SK-N-SH treated with all-trans-retinoic acid at 6 μM for 48 hours (cell line): ENCODE data around the gene SEMA4D.

Experiments used
- ATAC-seq: fragments of 200-7000 bp; cut with Tn5 transposase; 3 replicates; pipeline ENCODE4 v1.9.1; 2020; ENCODE audit warnings: mild to moderate bottlenecking, moderate library complexity
- BACH2 ChIP-seq: fragments of 250-450 bp; sonication (Bioruptor Pico); IDR thresholded peaks from 2 replicates; pipeline ENCODE4 v1.9.0; 2021; ENCODE audit warnings: mild to moderate bottlenecking, borderline replicate concordance
- CSDC2 ChIP-seq: fragments of 250-450 bp; sonication (Bioruptor Pico); IDR thresholded peaks from 2 replicates; pipeline ENCODE4 v1.5.0; 2020; ENCODE audit warnings: mild to moderate bottlenecking, moderate library complexity
- CSRNP3 ChIP-seq: fragments of 250-450 bp; sonication (Bioruptor Pico); IDR thresholded peaks from 2 replicates; pipeline ENCODE4 v1.5.1; 2021; ENCODE audit warnings: mild to moderate bottlenecking, moderate library complexity
- ESRRG ChIP-seq: fragments of 250-450 bp; sonication (Bioruptor Pico); IDR thresholded peaks from 2 replicates; pipeline ENCODE4 v1.6.1; 2021; ENCODE audit warnings: mild to moderate bottlenecking
- GLIS3 ChIP-seq: fragments of 250-450 bp; sonication (Bioruptor Pico); IDR thresholded peaks from 2 replicates; pipeline ENCODE4 v1.5.0; 2020; ENCODE audit warnings: mild to moderate bottlenecking, moderate library complexity
- ISL1 ChIP-seq: fragments of 250-450 bp; sonication (Bioruptor Pico); IDR thresholded peaks from 2 replicates; pipeline ENCODE4 v2.1.2; 2022; ENCODE audit warnings: mild to moderate bottlenecking, moderate library complexity
- OSR1 ChIP-seq: fragments of 250-450 bp; sonication (Bioruptor Pico); IDR thresholded peaks from 2 replicates; pipeline ENCODE4 v1.8.0; 2022; ENCODE audit warnings: moderate library complexity, mild to moderate bottlenecking, inconsistent platforms
- POU6F1 ChIP-seq: fragments of 250-450 bp; sonication (Bioruptor Pico); IDR thresholded peaks from 2 replicates; pipeline ENCODE4 v1.8.0; 2021; ENCODE audit warnings: low read depth, mild to moderate bottlenecking, moderate library complexity, borderline replicate concordance
- PPARA ChIP-seq: fragments of 250-450 bp; sonication (Bioruptor Pico); IDR thresholded peaks from 2 replicates; pipeline ENCODE4 v1.5.0; 2020; ENCODE audit warnings: mild to moderate bottlenecking, borderline replicate concordance
- RARB ChIP-seq: fragments of 250-450 bp; sonication (Bioruptor Pico); IDR thresholded peaks from 2 replicates; pipeline ENCODE4 v1.8.0; 2021; ENCODE audit warnings: mild to moderate bottlenecking, moderate library complexity
- SNAI2 ChIP-seq: fragments of 250-450 bp; sonication (Bioruptor Pico); IDR thresholded peaks from 2 replicates; pipeline ENCODE4 v1.5.0; 2020; ENCODE audit warnings: mild to moderate bottlenecking, moderate library complexity
- TCF4 ChIP-seq: fragments of 250-450 bp; sonication (Bioruptor Pico); IDR thresholded peaks from 2 replicates; pipeline ENCODE4 v1.8.0; 2021; ENCODE audit warnings: mild to moderate bottlenecking, moderate library complexity, borderline replicate concordance
- TSHZ2 ChIP-seq: fragments of 250-450 bp; sonication (Bioruptor Pico); IDR thresholded peaks from 2 replicates; pipeline ENCODE4 v1.5.0; 2020; ENCODE audit warnings: mild to moderate bottlenecking, moderate library complexity
- ZFP3 ChIP-seq: fragments of 250-450 bp; sonication (Bioruptor Pico); IDR thresholded peaks from 2 replicates; pipeline ENCODE4 v1.5.0; 2020; ENCODE audit warnings: mild to moderate bottlenecking, moderate library complexity
- ZFP30 ChIP-seq: fragments of 450-650 bp; formaldehyde crosslinking; IDR thresholded peaks from 2 replicates; pipeline ENCODE4 v1.5.0; 2022; ENCODE audit warnings: mild to moderate bottlenecking, moderate library complexity
- ZNF565 ChIP-seq: fragments of 450-650 bp; formaldehyde crosslinking; conservative IDR thresholded peaks from 2 replicates; pipeline ENCODE4 v1.5.0; 2020; ENCODE audit warnings: low read depth, mild to moderate bottlenecking, moderate library complexity
- ZNF70 ChIP-seq: fragments of 450-650 bp; formaldehyde crosslinking; IDR thresholded peaks from 2 replicates; pipeline ENCODE4 v1.5.0; 2020; ENCODE audit warnings: mild to moderate bottlenecking, moderate library complexity
- ZNF8 ChIP-seq: fragments of 450-650 bp; formaldehyde crosslinking; IDR thresholded peaks from 2 replicates; pipeline ENCODE4 v1.5.0; 2020; ENCODE audit warnings: mild to moderate bottlenecking, moderate library complexity
- TF ChIP-seq, protein P1 (sequence below): fragments of 250-450 bp; sonication (Bioruptor Pico); IDR thresholded peaks from 2 replicates; pipeline ENCODE4 v1.5.1; 2020; ENCODE audit warnings: low read depth, mild to moderate bottlenecking, moderate library complexity
- TF ChIP-seq, protein P2 (sequence below): fragments of 250-450 bp; sonication (Bioruptor Pico); IDR thresholded peaks from 2 replicates; pipeline ENCODE4 v1.8.0; 2020; ENCODE audit warnings: mild to moderate bottlenecking, moderate library complexity, borderline replicate concordance

Gene SEMA4D

GRCh38 chr9:89358985-89359384 lies 138.9 kb downstream of the SEMA4D start:
- TF ChIP-seq ISL1 (CRISPR knock-in tag) (no peak), SNAI2 (CRISPR knock-in tag) (no peak), ZNF70 (CRISPR knock-in tag) (no peak), POU6F1 (CRISPR knock-in tag) (no peak), TCF4 (CRISPR knock-in tag) (no peak), GLIS3 (CRISPR knock-in tag) (no peak), ZNF565 (CRISPR knock-in tag) (no peak), PPARA (CRISPR knock-in tag) (no peak), CSRNP3 (no peak), ZFP30 (no peak), TSHZ2 (CRISPR knock-in tag) (no peak)
- TF ChIP-seq, protein P1, sequence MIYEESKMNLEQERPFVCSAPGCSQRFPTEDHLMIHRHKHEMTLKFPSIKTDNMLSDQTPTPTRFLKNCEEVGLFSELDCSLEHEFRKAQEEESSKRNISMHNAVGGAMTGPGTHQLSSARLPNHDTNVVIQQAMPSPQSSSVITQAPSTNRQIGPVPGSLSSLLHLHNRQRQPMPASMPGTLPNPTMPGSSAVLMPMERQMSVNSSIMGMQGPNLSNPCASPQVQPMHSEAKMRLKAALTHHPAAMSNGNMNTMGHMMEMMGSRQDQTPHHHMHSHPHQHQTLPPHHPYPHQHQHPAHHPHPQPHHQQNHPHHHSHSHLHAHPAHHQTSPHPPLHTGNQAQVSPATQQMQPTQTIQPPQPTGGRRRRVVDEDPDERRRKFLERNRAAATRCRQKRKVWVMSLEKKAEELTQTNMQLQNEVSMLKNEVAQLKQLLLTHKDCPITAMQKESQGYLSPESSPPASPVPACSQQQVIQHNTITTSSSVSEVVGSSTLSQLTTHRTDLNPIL (CRISPR knock-in tag) = no peak
- peak; percentile 73 for ATAC-seq

DNA sequence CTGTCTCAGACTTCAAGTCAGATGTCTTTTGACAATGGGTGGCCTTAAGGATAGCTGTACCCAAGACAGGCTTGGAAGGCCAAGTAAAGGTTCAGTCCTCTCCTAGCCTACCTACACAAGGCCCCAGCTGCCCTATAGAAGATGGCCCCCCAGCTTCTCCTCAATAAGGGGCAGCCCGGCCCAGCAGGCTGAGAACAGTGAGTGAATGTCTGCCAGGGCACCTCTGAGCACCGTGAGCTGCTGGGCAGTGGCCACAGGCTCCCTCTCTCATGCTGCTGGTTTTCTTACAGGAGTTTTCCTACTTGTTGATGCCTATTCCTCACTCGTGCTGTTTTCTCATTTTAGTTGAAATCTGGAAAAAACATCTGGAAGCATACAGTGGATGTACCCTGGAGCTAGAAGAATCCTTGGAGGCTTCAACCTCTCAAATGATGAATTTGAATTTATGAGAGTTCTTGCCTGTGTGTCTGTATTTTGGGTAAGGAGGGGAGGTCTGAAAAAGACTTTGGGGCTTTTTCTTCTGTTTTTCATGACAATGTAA lies 139.5 kb downstream of the SEMA4D start:
- ATAC-seq = no peak
- TF ChIP-seq, protein P1 (CRISPR knock-in tag) = no peak
- TF ChIP-seq ZNF565 (CRISPR knock-in tag) (no peak), CSDC2 (CRISPR knock-in tag) (no peak), ZNF8 (no peak), BACH2 (CRISPR knock-in tag) (no peak), ZFP3 (CRISPR knock-in tag) (no peak), RARB (CRISPR knock-in tag) (no peak), OSR1 (no peak)

- ATAC-seq = no peak
- TF ChIP-seq, protein P1 (CRISPR knock-in tag) = no peak
- TF ChIP-seq TSHZ2 (CRISPR knock-in tag) = no peak
- TF ChIP-seq OSR1 = no peak
- no peak for TF ChIP-seq ZNF565 (CRISPR knock-in tag)
- TF ChIP-seq GLIS3 (CRISPR knock-in tag) = no peak
- TF ChIP-seq, protein P2, sequence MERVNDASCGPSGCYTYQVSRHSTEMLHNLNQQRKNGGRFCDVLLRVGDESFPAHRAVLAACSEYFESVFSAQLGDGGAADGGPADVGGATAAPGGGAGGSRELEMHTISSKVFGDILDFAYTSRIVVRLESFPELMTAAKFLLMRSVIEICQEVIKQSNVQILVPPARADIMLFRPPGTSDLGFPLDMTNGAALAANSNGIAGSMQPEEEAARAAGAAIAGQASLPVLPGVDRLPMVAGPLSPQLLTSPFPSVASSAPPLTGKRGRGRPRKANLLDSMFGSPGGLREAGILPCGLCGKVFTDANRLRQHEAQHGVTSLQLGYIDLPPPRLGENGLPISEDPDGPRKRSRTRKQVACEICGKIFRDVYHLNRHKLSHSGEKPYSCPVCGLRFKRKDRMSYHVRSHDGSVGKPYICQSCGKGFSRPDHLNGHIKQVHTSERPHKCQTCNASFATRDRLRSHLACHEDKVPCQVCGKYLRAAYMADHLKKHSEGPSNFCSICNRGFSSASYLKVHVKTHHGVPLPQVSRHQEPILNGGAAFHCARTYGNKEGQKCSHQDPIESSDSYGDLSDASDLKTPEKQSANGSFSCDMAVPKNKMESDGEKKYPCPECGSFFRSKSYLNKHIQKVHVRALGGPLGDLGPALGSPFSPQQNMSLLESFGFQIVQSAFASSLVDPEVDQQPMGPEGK = no peak
- TF ChIP-seq ESRRG (CRISPR knock-in tag) = no peak
- TF ChIP-seq BACH2 (CRISPR knock-in tag) = no peak
- TF ChIP-seq ZNF8 = no peak
- TF ChIP-seq PPARA (CRISPR knock-in tag) = no peak
- no peak for TF ChIP-seq ISL1 (CRISPR knock-in tag)
- TF ChIP-seq CSDC2 (CRISPR knock-in tag) = no peak
- no peak for TF ChIP-seq TCF4 (CRISPR knock-in tag)
- no peak for TF ChIP-seq ZNF70 (CRISPR knock-in tag)
Observed at GRCh38 chr9:89357331-89358197, 140.3 kb downstream of the SEMA4D start.
